Measurements from ENCODE around the gene SH3BP1. TPM values are rescaled to one million over a fixed set of nuclear protein-coding genes. Genes with fewer than 3 reads are reported as not detected.
A peak's percentile ranks its signal among the peaks of the same experiment; 100 is the strongest.

SH3BP1 gene
- total RNA-seq, 1 donor from 2014 or later, result 15.1 TPM

DNA sequence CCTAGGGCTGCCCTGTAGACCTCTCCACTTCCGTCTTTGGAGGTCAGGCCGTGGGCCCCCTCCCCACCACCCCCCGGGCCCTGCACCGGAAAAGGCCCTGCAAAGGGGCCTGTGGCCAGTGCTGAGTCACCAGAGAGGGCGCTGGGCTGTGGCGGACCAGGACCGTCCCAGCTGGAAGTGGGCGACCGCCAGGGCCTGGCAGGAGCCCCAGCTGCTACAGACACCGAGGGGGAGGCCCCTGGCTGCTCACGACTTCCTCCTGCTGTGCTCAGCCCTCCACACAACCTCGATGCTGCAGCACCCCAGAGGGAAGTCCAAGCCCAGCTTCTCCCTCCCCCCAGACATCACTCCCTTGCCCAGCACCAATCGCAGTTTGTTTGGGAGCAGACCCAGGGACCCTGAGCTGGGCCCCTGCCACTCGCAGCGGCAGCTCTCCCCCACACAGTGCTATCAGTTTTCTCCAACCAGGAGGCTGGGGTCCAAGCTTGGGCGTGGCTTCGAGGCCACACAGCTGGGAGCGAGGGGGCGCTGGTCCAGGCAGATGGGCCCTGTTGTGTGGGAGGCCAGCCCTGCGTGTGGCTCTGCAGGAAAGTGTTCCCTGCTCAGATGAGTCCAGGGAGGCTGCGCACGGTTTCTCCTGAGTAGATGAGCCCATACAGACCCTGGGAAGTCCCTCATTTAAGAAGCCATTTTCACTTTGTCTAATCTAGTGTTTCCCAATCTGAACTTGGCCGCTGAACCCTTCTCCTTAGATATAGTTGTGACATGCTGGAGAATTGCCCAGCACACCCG lies 5.6 kb upstream of the SH3BP1 start:
- no peak for DNase-seq (ENCODE audit: low read depth)

DNA sequence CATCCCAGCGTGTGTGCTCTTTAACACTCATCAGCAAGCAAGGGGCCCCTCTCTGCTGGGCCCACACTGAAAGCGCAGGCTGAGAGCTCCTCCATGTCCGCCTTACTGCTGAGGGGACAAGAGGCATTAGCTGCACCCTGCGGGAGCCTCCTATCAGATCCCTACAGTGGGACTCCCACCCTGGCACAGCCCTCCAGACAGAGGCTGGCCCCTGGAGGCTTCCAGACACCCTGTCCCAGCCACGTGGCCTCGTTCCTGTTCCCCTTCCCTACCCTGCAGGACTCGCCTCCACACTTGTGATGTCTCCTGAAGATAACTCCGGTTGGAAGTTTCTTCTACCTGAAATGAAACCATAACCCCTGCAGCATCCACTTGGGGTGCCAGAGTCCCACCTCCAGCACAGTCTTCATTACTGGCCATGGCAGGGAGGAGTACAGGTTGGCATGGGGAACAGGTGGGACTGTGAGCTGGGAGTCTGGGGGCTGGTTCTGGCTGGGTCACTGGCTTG lies 5.0 kb upstream of the SH3BP1 start:
- DNase-seq (ENCODE audit: low read depth), result no peak
- H3K4me3 ChIP-seq (ENCODE audit: low read depth, low read length), result no peak overlapping the region
- TF ChIP-seq CTCF (conservative IDR thresholded peaks at IDR 0.05; ENCODE audit: low read depth, low read length), result peak; percentile 38

More for the DNA sequence above, 5.6 kb upstream of the SH3BP1 start:
- peak; percentile 16 for TF ChIP-seq CTCF (conservative IDR thresholded peaks at IDR 0.05; ENCODE audit: low read depth, low read length)
- no peak overlapping the region for H3K4me3 ChIP-seq (ENCODE audit: low read depth, low read length)

- H3K4me3 ChIP-seq (ENCODE audit: low read depth, low read length), result no peak overlapping the region
- DNase-seq (ENCODE audit: low read depth), result no peak
- TF ChIP-seq CTCF (conservative IDR thresholded peaks at IDR 0.05; ENCODE audit: low read depth, low read length), result no peak
Observed at GRCh38 chr22:37635157-37635556, 4.3 kb upstream of the SH3BP1 start.

- H3K4me3 ChIP-seq (ENCODE audit: low read depth, low read length), result no peak overlapping the region
- peak; percentile 35 for TF ChIP-seq CTCF (conservative IDR thresholded peaks at IDR 0.05; ENCODE audit: low read depth, low read length)
- DNase-seq (ENCODE audit: low read depth), result no peak
Observed at GRCh38 chr22:37636186-37636948, 3.1 kb upstream of the SH3BP1 start.

- DNase-seq (ENCODE audit: low read depth), result no peak
- no peak for TF ChIP-seq CTCF (conservative IDR thresholded peaks at IDR 0.05; ENCODE audit: low read depth, low read length)
- no peak overlapping the region for H3K4me3 ChIP-seq (ENCODE audit: low read depth, low read length)
Observed at GRCh38 chr22:37636949-37637273, 2.6 kb upstream of the SH3BP1 start.

GRCh38 chr22:37638391-37639069 lies 939 bp upstream of the SH3BP1 start:
- H3K4me3 ChIP-seq (ENCODE audit: low read depth, low read length), result no peak overlapping the region

More at GRCh38 chr22:37638391-37639069, 939 bp upstream of the SH3BP1 start:
- TF ChIP-seq CTCF (conservative IDR thresholded peaks at IDR 0.05; ENCODE audit: low read depth, low read length), result no peak
- DNase-seq (ENCODE audit: low read depth), result no peak

Measured in epithelial cell of proximal tubule (primary cell).